ENCODE measurements around the gene DNAH2. TPM values are rescaled to one million over a fixed set of nuclear protein-coding genes. Genes with fewer than 3 reads are reported as not detected.

DNAH2 gene
- total RNA-seq, 3 donors from 2014 or later = 0.16 to 1.5 (median 0.98) TPM

GRCh38 chr17:7818026-7818425 lies 100.5 kb downstream of the DNAH2 start:
- H3K4me3 ChIP-seq = no peak overlapping the region
- H3K9me3 ChIP-seq = no peaks in the 10 kb centered on the region
- intact Hi-C loops (cut with DNase I; ENCODE audit: low total_unique reads) = no loop called here
- H3K4me1 ChIP-seq = no peaks in the 10 kb centered on the region
- DNase-seq (ENCODE audit: low spot score in 2 of 2) = no peak
- H3K27me3 ChIP-seq = no peaks in the 10 kb centered on the region
- TF ChIP-seq POLR2AphosphoS5 (IDR thresholded peaks at IDR 0.05) = no peak
- no peak for TF ChIP-seq POLR2A (IDR thresholded peaks at IDR 0.05)
- TF ChIP-seq, protein P1, sequence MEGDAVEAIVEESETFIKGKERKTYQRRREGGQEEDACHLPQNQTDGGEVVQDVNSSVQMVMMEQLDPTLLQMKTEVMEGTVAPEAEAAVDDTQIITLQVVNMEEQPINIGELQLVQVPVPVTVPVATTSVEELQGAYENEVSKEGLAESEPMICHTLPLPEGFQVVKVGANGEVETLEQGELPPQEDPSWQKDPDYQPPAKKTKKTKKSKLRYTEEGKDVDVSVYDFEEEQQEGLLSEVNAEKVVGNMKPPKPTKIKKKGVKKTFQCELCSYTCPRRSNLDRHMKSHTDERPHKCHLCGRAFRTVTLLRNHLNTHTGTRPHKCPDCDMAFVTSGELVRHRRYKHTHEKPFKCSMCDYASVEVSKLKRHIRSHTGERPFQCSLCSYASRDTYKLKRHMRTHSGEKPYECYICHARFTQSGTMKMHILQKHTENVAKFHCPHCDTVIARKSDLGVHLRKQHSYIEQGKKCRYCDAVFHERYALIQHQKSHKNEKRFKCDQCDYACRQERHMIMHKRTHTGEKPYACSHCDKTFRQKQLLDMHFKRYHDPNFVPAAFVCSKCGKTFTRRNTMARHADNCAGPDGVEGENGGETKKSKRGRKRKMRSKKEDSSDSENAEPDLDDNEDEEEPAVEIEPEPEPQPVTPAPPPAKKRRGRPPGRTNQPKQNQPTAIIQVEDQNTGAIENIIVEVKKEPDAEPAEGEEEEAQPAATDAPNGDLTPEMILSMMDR (IDR thresholded peaks at IDR 0.05) = no peak
- H3K27ac ChIP-seq = no peak overlapping the region
- H3K36me3 ChIP-seq = no peaks in the 10 kb centered on the region

- Histone ChIP-seq H3K4me3 (no peak overlapping the region), H3K36me3 (no peaks in the 10 kb centered on the region), H3K27ac (no peak overlapping the region), H3K4me1 (no peaks in the 10 kb centered on the region), H3K27me3 (no peaks in the 10 kb centered on the region), H3K9me3 (no peaks in the 10 kb centered on the region)
- TF ChIP-seq, protein P1 (IDR thresholded peaks at IDR 0.05) = no peak
- TF ChIP-seq POLR2AphosphoS5 (IDR thresholded peaks at IDR 0.05) (no peak), POLR2A (IDR thresholded peaks at IDR 0.05) (no peak)
- no peak for DNase-seq (ENCODE audit: low spot score in 2 of 2)
- intact Hi-C loops (cut with DNase I; ENCODE audit: low total_unique reads) = no loop called here
Observed at GRCh38 chr17:7818746-7819645, 101.5 kb downstream of the DNAH2 start.

DNA sequence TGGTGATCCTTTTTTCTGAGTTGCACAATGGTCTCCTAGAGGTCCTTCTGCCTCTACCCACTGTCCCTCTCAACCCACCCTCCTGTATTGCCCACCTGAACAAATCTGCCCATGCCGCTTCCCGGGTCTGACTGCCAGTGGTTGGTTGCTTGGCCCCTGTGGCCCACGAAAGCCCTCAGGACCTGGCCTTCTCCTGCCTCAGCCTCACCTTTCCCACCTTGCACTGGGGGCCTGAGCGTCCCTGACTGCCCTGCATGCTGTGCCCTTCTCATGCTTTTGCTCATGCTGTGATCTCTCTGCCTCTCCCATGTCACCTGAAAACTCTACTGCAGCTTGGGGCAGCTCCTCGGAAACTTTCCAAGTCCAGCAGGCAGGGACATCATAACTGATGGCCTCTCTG lies 102.7 kb downstream of the DNAH2 start:
- intact Hi-C loops (cut with DNase I; ENCODE audit: low total_unique reads) = no loop called here
- Histone ChIP-seq H3K9me3 (no peaks in the 10 kb centered on the region), H3K36me3 (no peaks in the 10 kb centered on the region), H3K4me1 (no peaks in the 10 kb centered on the region), H3K27me3 (no peaks in the 10 kb centered on the region), H3K27ac (no peak overlapping the region), H3K4me3 (no peak overlapping the region)
- TF ChIP-seq, protein P1 (IDR thresholded peaks at IDR 0.05) = no peak
- TF ChIP-seq POLR2A (IDR thresholded peaks at IDR 0.05) (no peak), POLR2AphosphoS5 (IDR thresholded peaks at IDR 0.05) (no peak)
- no peak for DNase-seq (ENCODE audit: low spot score in 2 of 2)

GRCh38 chr17:7822126-7822525 lies 104.6 kb downstream of the DNAH2 start:
- Histone ChIP-seq H3K27me3 (no peaks in the 10 kb centered on the region), H3K9me3 (no peaks in the 10 kb centered on the region), H3K36me3 (no peaks in the 10 kb centered on the region), H3K4me1 (no peaks in the 10 kb centered on the region), H3K27ac (no peak overlapping the region), H3K4me3 (no peak overlapping the region)
- intact Hi-C loops (cut with DNase I; ENCODE audit: low total_unique reads) = no loop called here
- DNase-seq (ENCODE audit: low spot score in 2 of 2) = no peak
- TF ChIP-seq POLR2A (IDR thresholded peaks at IDR 0.05) (no peak), POLR2AphosphoS5 (IDR thresholded peaks at IDR 0.05) (no peak)
- TF ChIP-seq, protein P1 (IDR thresholded peaks at IDR 0.05) = no peak

DNA sequence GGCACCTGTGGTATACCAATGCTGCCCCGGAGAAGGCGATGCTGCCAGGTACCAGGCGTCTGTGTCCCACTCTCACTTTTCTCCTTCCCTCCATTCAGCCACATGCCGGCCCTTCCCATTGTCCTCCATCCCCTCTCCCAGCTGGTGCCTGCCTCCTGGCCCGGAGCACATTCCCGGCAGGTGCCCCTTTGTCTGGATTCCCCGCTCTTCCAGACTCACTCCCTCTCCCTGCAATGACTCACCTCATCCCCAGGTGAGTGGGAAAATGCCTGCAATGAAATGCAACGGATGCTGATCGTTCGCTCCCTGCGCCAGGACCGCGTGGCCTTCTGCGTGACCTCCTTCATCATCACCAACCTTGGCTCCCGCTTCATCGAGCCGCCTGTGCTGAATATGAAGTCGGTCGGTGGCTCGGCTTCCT lies 106.0 kb downstream of the DNAH2 start:
- H3K27ac ChIP-seq = no peak overlapping the region
- TF ChIP-seq, protein P1 (IDR thresholded peaks at IDR 0.05) = no peak
- TF ChIP-seq POLR2AphosphoS5 (IDR thresholded peaks at IDR 0.05) (no peak), POLR2A (IDR thresholded peaks at IDR 0.05) (no peak)
- no peak overlapping the region for H3K4me3 ChIP-seq
- DNase-seq (ENCODE audit: low spot score in 2 of 2) = no peak
- no peaks in the 10 kb centered on the region for H3K4me1 ChIP-seq
- H3K36me3 ChIP-seq = no peaks in the 10 kb centered on the region
- no peaks in the 10 kb centered on the region for H3K27me3 ChIP-seq
- no peaks in the 10 kb centered on the region for H3K9me3 ChIP-seq
- intact Hi-C loops (cut with DNase I; ENCODE audit: low total_unique reads) = no loop called here

All from breast epithelium (tissue), 4 donors.